Epithelial cell of esophagus (primary cell): ENCODE results near the gene SLC4A9.

Experiments used
- DNase-seq: peaks from one replicate; pipeline ENCODE4 v3.0.0; 2010; ENCODE audit warnings: low read depth
- H3K4me3 ChIP-seq: 2 replicates; pipeline ENCODE4 v1.5.1; 2011; ENCODE audit warnings: mild to moderate bottlenecking, low read length, control low read depth
- CTCF ChIP-seq: IDR thresholded peaks from 2 replicates; pipeline ENCODE4 v1.5.1; 2011; ENCODE audit warnings: low read depth, mild to moderate bottlenecking, low read length, control low read depth, inconsistent platforms; ENCODE audit not compliant: insufficient read depth; ENCODE audit errors: missing control alignments

Gene SLC4A9

DNA sequence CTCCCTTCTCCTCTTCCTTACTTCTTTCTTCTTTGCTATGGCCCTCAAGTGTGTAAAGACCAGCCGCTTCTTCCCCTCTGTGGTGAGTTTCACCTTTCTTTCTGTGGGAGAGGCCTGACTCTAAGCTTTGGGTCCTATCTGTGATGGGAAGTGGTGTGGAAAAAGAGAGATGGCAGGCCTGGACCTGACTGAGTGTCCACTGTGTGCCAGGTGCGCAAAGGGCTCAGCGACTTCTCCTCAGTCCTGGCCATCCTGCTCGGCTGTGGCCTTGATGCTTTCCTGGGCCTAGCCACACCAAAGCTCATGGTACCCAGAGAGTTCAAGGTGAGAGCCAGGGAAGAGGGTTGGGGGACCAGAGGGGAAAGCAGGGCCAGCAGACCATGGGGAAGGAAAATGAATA lies 5.9 kb downstream of the SLC4A9 start:
- DNase-seq: no peak
- no peak overlapping the region for H3K4me3 ChIP-seq
- no peak for TF ChIP-seq CTCF

- TF ChIP-seq CTCF: no peak
- no peak for DNase-seq
- no peak overlapping the region for H3K4me3 ChIP-seq
Measured at GRCh38 chr5:140366589-140367255, 6.7 kb downstream of the SLC4A9 start.

DNA sequence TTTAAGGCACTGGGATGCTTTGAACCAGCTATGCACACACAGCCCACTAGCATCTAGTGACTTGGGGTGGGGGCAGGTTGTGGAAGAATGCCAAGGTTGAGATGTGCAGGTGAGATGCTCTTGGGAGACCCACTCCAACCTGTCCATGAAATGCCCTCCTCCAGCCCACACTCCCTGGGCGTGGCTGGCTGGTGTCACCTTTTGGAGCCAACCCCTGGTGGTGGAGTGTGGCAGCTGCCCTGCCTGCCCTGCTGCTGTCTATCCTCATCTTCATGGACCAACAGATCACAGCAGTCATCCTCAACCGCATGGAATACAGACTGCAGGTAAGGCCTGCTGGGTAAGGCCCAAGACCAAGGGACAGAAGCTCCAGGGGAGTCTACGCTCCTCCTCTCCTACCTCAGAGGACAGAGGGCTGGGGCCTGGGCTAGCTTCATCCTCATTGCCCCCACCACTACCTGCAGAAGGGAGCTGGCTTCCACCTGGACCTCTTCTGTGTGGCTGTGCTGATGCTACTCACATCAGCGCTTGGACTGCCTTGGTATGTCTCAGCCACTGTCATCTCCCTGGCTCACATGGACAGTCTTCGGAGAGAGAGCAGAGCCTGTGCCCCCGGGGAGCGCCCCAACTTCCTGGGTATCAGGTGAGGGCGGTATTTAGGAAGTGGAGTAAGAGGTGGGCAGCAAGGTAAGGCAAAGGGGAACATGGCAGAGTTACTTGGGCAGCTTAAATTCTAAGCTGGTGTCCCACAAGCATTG lies 7.4 kb downstream of the SLC4A9 start:
- no peak for DNase-seq
- no peak overlapping the region for H3K4me3 ChIP-seq
- TF ChIP-seq CTCF: no peak

DNA sequence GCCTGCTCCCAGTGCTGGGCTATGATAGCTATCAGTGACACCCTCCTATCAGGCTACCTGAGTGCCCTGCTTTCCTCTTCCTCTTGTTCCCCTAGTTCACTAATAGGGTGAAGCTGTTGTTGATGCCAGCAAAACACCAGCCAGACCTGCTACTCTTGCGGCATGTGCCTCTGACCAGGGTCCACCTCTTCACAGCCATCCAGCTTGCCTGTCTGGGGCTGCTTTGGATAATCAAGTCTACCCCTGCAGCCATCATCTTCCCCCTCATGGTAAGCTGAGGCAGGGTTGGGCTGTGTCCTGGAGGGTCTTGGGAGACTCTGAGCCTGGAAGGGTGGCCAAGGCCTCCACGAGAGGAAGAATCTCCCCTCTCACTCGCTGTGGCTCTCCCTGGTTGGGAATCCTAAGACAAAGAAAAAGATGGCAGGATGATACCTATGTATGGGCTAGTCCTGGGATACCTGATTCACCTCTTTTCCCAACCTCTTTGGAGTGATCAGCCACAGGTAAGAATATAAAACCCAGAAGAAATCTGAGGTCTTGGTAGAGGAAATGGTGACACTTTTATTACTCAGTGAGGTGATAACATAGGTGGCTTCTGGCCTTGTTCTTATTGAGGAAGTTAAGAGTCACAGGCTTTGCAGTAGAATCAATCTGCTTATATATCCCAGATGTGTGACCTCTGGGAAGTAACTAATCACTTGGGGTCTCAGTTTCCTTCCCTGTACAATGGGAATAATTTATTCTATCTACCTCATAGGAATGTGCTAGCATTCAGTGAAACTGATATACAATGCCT lies 11.6 kb downstream of the SLC4A9 start:
- TF ChIP-seq CTCF: no peak
- H3K4me3 ChIP-seq: no peak overlapping the region
- no peak for DNase-seq

DNA sequence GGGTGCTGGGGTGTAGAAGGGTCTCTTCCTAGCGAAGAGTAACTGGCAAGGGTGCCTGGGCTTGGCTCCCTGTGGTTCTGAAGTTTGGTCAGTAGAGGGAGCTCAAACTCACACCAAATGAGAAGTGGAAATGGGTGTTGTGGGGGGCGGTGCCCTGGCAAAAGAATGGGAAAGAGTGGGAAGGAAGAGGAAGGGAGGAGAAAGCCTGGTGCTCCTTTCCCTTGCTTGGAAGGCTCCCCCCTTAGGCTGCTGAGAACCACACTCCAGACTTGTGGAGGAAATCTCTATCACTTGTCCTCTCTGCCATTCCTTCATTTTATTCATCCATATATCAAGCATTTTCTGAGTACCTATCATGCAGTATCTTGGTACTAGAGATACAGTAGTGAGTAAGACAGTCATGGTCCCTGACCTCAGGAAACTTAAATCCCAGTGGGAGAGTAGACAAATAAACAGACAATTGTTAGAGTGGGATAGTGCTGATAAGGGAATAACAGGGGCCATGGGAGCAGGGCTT lies 13.0 kb downstream of the SLC4A9 start:
- TF ChIP-seq CTCF: peak; percentile 88
- peak; percentile 74 for DNase-seq
- no peak overlapping the region for H3K4me3 ChIP-seq

DNA sequence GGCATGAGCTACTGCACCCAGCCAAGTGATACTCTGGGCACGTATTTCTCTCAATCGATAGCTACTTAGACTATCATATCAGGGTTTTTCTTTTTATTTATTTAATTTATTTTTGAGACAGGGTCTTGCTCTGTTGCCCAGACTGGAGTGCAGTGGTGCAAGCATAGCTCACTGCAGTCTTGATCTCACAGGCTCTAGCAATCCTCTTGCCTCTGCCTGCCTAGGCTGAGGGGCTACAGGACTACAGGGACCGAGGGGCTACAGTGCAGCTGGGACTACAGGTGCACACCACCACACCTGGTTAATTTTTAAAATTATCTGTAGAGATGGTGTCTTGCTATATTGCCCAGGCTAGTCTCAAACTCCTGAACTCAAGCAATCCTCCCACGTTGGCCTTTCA lies 21.4 kb downstream of the SLC4A9 start:
- no peak for DNase-seq
- TF ChIP-seq CTCF: no peak
- no peak overlapping the region for H3K4me3 ChIP-seq
